PC-9 (cell line): ENCODE data around the gene GNG5. TPM values are rescaled to one million over a fixed set of nuclear protein-coding genes. Genes with fewer than 3 reads are reported as not detected.
A peak's percentile ranks its signal among the peaks of the same experiment; 100 is the strongest.

Source experiments
- BruUV-seq: library from RNA; stranded (reverse); fragments of 400-500 nt; replicated peaks from 2 replicates; lab custom pipeline; 2021; lab: Mats Ljungman, UMichigan
- CTCF ChIA-PET: fragments of 300-600 bp; sonication (Branson Sonifier 250); formaldehyde crosslinking; loops from one replicate; lab custom pipeline; 2022; ENCODE audit warnings: antibody characterized with exemption; lab: Charles Lee
- POLR2A ChIA-PET: fragments of 300-600 bp; sonication (Branson Sonifier 250); formaldehyde crosslinking; loops from one replicate; lab custom pipeline; 2022; ENCODE audit warnings: antibody characterized with exemption; ENCODE audit not compliant: unreplicated experiment; lab: Charles Lee
- DNase-seq, 2 experiments: peaks; one replicate each; pipeline versions ENCODE4 v3.0.0 to v3.0.0-alpha.2; 2015 to 2022; ENCODE audit warnings: mixed read lengths in 1 of 2
- H2AFZ ChIP-seq: fragments of 200-600 bp; sonication (generic); 2 replicates; pipeline ENCODE4 v1.8.1; 2017; ENCODE audit warnings: antibody characterized with exemption
- H3F3A ChIP-seq: fragments of 200-600 bp; sonication (generic); 2 replicates; pipeline ENCODE4 v1.8.1; 2017; ENCODE audit warnings: antibody characterized with exemption, mild to moderate bottlenecking, low read depth; ENCODE audit not compliant: insufficient read depth
- H3K27ac ChIP-seq: fragments of 200-600 bp; sonication (generic); 2 replicates; pipeline ENCODE4 v1.6.1; 2016; ENCODE audit warnings: mixed run types
- H3K27me3 ChIP-seq: fragments of 200-600 bp; sonication (generic); 2 replicates; pipeline ENCODE4 v1.6.1; 2016; ENCODE audit warnings: low read depth, mixed run types; ENCODE audit not compliant: insufficient read depth
- H3K36me3 ChIP-seq: fragments of 200-600 bp; sonication (generic); 2 replicates; pipeline ENCODE4 v1.6.1; 2016; ENCODE audit warnings: low read depth, mixed run types
- H3K4me1 ChIP-seq: fragments of 200-600 bp; sonication (generic); replicated peaks from 2 replicates; pipeline ENCODE4 v1.6.1; 2016; ENCODE audit warnings: mixed run types; ENCODE audit not compliant: insufficient read depth
- H3K4me2 ChIP-seq: fragments of 200-600 bp; sonication (generic); 2 replicates; pipeline ENCODE4 v1.6.1; 2017; ENCODE audit warnings: mixed run types
- H3K4me3 ChIP-seq: fragments of 200-600 bp; sonication (generic); 2 replicates; pipeline ENCODE4 v1.6.1; 2016; ENCODE audit warnings: mixed run types
- H3K79me2 ChIP-seq: fragments of 200-600 bp; sonication (generic); 2 replicates; pipeline ENCODE4 v1.6.1; 2017; ENCODE audit warnings: low read depth, mixed run types
- H3K9me2 ChIP-seq: fragments of 200-600 bp; sonication (generic); 2 replicates; pipeline ENCODE4 v1.8.1; 2017; ENCODE audit warnings: mild to moderate bottlenecking; ENCODE audit not compliant: insufficient read depth
- H3K9me3 ChIP-seq: fragments of 200-600 bp; sonication (generic); 2 replicates; pipeline ENCODE4 v1.8.1; 2016; ENCODE audit warnings: low read depth; ENCODE audit not compliant: insufficient read depth
- H4K20me1 ChIP-seq: fragments of 200-600 bp; sonication (generic); 2 replicates; pipeline ENCODE4 v1.8.1; 2017; ENCODE audit not compliant: insufficient read depth
- CTCF ChIP-seq: fragments of 200-600 bp; sonication (generic); conservative IDR thresholded peaks from 2 replicates; pipeline ENCODE4 v1.6.1; 2017; ENCODE audit warnings: mixed run types, antibody characterized with exemption, mild to moderate bottlenecking, moderate library complexity
- EZH2 ChIP-seq: fragments of 200-600 bp; sonication (generic); IDR thresholded peaks from 2 replicates; pipeline ENCODE4 v1.8.0; 2017; ENCODE audit warnings: antibody characterized with exemption, low read depth
- intact Hi-C: fragments of 100-400 bp; cut with micrococcal nuclease; formaldehyde crosslinking; loops from one replicate; pipeline ENCODE4 v1.10.0; 2022; ENCODE audit not compliant: unreplicated experiment
- total RNA-seq: library from RNA; stranded (reverse); gene quantifications from 2 replicates; pipeline ENCODE4 v1.2.3, GENCODE V29; 2021

The GNG5 gene
- total RNA-seq, 1 experiment from 2014 or later = 98.8 TPM

- peaks cover 56% of the 10 kb centered on the region for H3K79me2 ChIP-seq
- H4K20me1 ChIP-seq = peaks cover 19% of the 10 kb centered on the region
- intact Hi-C loops = no loop called here
- no peaks in the 10 kb centered on the region for H3K9me2 ChIP-seq
- H3K4me2 ChIP-seq = peak overlapping the region; percentile 87
- peak overlapping the region; percentile 67 for H3K4me3 ChIP-seq
- DNase-seq = no peak
- ChIA-PET CTCF (interaction anchor here (0.5 kb wide), 1 partner anchor 776 kb away, joined by 7 read pairs; no protein-coding TSS in a partner anchor), POLR2A (interaction anchor here (0.6 kb wide), 2 partner anchors 26 to 139 kb away, joined by 3 read pairs; partner anchors contain the start of genes GNG5 and SPATA1)
- H3F3A ChIP-seq = no peaks in the 10 kb centered on the region
- peaks cover 22% of the 10 kb centered on the region for H3K4me1 ChIP-seq
- TF ChIP-seq EZH2 = no peak
- no peak for TF ChIP-seq CTCF
- no peak overlapping the region for H3K27ac ChIP-seq
- BruUV-seq = no TSS peak
- H2AFZ ChIP-seq = no peak overlapping the region
- no peaks in the 10 kb centered on the region for H3K27me3 ChIP-seq
- peaks cover 44% of the 10 kb centered on the region for H3K36me3 ChIP-seq
- H3K9me3 ChIP-seq = peaks cover 4% of the 10 kb centered on the region
These were observed 25.7 kb downstream of the GNG5 start for GRCh38 chr1:84480650-84481049.

GRCh38 chr1:84479998-84480397, 26.4 kb downstream of the GNG5 start:
- Histone ChIP-seq H3K36me3 (peaks cover 37% of the 10 kb centered on the region), H4K20me1 (peaks cover 19% of the 10 kb centered on the region), H3K9me2 (no peaks in the 10 kb centered on the region), H3K4me2 (peak overlapping the region; percentile 87), H3F3A (no peaks in the 10 kb centered on the region), H3K79me2 (peaks cover 49% of the 10 kb centered on the region), H3K27me3 (no peaks in the 10 kb centered on the region), H3K4me3 (peak overlapping the region; percentile 67), H2AFZ (peak overlapping the region; percentile 99), H3K4me1 (peaks cover 22% of the 10 kb centered on the region), H3K27ac (peak overlapping the region; percentile 69; the same call in 1 of the 2 replicates), H3K9me3 (peaks cover 4% of the 10 kb centered on the region)
- POLR2A ChIA-PET = interaction anchor here (0.6 kb wide), 1 partner anchor 27 kb away, joined by 3 read pairs; the partner anchor contains the start of genes GNG5 and SPATA1
- no peak for DNase-seq
- TF ChIP-seq EZH2 = no peak
- TF ChIP-seq CTCF = no peak
- BruUV-seq = no TSS peak
- intact Hi-C loops = no loop called here
- CTCF ChIA-PET = interaction anchor here (0.6 kb wide), 1 partner anchor 98 kb away, joined by 3 read pairs; no protein-coding TSS in a partner anchor

GRCh38 chr1:84478876-84479868, 27.2 kb downstream of the GNG5 start, which contains the start of gene RPF1:
Gene RPF1, plus strand, starts transcription at chr1:84479266. Its CDS starts 16 bp downstream, at chr1:84479282.
- Histone ChIP-seq H3K9me2 (no peaks in the 10 kb centered on the region), H3K4me2 (peak within 1 kb of the TSS; percentile 87), H3K4me1 (peaks cover 22% of the 10 kb centered on the region), H4K20me1 (peaks cover 19% of the 10 kb centered on the region), H2AFZ (peak within 1 kb of the TSS; percentile 99), H3K36me3 (peaks cover 31% of the 10 kb centered on the region), H3K9me3 (peaks cover 4% of the 10 kb centered on the region), H3K27me3 (no peaks in the 10 kb centered on the region), H3F3A (no peaks in the 10 kb centered on the region), H3K79me2 (peaks cover 45% of the 10 kb centered on the region), H3K4me3 (peak within 1 kb of the TSS; percentile 67), H3K27ac (peak within 1 kb of the TSS; percentile 69)
- CTCF ChIA-PET = interaction anchor here (0.6 kb wide), 1 partner anchor 99 kb away, joined by 3 read pairs; no protein-coding TSS in a partner anchor
- TF ChIP-seq CTCF = no peak
- TF ChIP-seq EZH2 = no peak
- POLR2A ChIA-PET = interaction anchor here (0.8 kb wide), 1 partner anchor 95 kb away, joined by 4 read pairs; the partner anchor contains the start of gene CTBS
- intact Hi-C loops = no loop called here
- DNase-seq = peak; percentile 67 to 68
- BruUV-seq = TSS peak; percentile 86
